ENCODE measurements around the gene TMEM179.

TMEM179 gene

DNA sequence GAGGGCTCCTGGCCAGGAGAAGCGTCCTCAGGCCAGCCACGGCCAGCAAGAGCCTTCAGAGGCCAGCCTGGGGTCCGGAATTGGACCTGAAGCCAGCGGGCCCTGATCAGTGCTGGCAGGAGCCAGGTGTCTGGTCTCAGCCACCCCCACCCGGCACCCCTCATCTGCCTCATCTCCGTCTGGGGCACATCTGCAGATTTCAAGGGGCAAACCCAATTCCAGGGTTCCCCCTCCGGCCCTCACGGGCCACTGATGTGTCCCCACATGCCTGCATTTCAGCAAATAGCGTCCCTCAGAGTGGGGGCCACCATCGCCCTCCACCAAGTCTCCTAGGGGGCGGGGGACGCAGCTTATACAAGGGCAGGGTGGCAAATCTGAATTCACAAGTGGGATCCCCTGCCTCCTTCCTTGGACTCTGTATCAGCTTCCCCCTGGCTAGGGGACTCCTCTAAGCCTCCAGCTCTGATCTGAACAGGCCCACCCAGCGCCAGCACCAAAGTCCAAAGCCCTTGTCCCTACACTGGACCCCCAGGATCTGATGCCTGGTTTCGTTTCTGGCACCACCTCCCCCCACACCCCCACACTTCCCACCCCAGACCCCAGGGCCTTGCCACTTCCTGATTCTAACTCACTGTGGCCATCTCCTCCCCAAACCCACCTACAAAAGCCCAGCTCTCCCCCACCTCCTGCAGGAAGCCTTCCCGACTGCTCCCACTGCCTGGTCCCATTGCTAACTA is 10.1 kb downstream of the TMEM179 start:
- Histone ChIP-seq H3K36me3 (ENCODE audit: control insufficient read depth in 2 of 2, insufficient read depth in 2 of 2, low read length in 2 of 2) (no peaks in the 10 kb centered on the region), H3K27ac (ENCODE audit: low read depth in 2 of 2, low read length in 2 of 2) (no peak overlapping the region), H3K4me3 (ENCODE audit: low read length in 2 of 2) (no peak overlapping the region), H3K9me3 (ENCODE audit: control insufficient read depth in 2 of 2, low read length in 2 of 2) (no peaks in the 10 kb centered on the region), H3K27me3 (ENCODE audit: control insufficient read depth in 2 of 2, insufficient read depth in 2 of 2, low read length in 2 of 2) (peaks cover 0 to 3% of the 10 kb centered on the region in 2 donors), H3K9ac (ENCODE audit: low read depth in 1 of 2, low read length in 2 of 2) (no peak overlapping the region), H3K4me1 (ENCODE audit: control insufficient read depth in 2 of 2, insufficient read depth in 2 of 2, low read length in 2 of 2) (no peaks in the 10 kb centered on the region)

DNA sequence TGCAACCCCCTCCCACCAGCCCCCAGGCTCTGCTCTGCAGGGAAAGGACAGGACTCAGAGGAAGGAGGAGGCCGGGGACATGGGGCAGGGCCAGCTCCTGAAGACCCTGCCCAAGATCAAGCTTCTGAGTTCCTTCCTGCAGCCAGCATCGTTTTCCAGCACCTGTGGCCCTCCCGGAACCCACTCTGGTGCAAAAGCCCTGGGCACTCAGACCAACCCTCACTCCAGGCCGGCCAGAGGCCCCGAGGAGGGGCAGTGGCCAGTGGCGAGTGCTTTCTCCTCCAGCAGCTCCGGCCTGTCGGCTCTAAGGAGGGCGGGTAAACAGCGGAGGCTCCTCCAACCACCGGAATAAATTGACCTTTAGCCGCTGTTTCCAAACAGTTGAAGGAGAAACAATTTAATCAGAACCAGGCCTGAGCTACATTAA is 10.8 kb downstream of the TMEM179 start:
- no peak overlapping the region for H3K4me3 ChIP-seq (ENCODE audit: low read length in 2 of 2)
- no peaks in the 10 kb centered on the region for H3K4me1 ChIP-seq (ENCODE audit: control insufficient read depth in 2 of 2, insufficient read depth in 2 of 2, low read length in 2 of 2)
- no peak overlapping the region for H3K27ac ChIP-seq (ENCODE audit: low read depth in 2 of 2, low read length in 2 of 2)
- H3K9ac ChIP-seq (ENCODE audit: low read depth in 1 of 2, low read length in 2 of 2): no peak overlapping the region
- no peaks in the 10 kb centered on the region for H3K9me3 ChIP-seq (ENCODE audit: control insufficient read depth in 2 of 2, low read length in 2 of 2)
- no peaks in the 10 kb centered on the region for H3K36me3 ChIP-seq (ENCODE audit: control insufficient read depth in 2 of 2, insufficient read depth in 2 of 2, low read length in 2 of 2)
- peaks cover 0 to 3% of the 10 kb centered on the region in 2 donors for H3K27me3 ChIP-seq (ENCODE audit: control insufficient read depth in 2 of 2, insufficient read depth in 2 of 2, low read length in 2 of 2)

DNA sequence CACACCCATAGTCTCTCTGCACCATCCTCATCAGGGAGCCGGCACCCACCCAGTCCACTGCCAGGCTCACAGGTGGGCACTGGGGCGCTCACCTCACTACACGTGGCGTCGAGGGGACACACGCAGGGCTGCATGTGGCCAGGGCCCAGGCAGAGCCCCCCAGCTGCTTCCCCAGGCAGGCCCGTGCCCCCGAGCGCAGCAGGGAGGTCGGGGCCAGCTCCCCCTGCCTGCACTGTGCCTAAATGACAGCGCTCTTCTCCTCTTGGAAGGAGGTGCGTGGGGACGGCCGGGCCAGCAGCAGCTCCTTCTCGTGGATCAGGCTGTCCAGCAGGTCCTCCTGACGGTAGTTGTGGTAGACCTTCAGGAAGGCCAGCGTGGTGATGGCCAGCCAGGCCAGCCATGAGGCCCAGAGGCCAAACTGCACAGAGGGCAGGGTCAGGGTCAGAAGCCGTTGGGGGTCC is 11.3 kb downstream of the TMEM179 start:
- peaks cover 0 to 3% of the 10 kb centered on the region in 2 donors for H3K27me3 ChIP-seq (ENCODE audit: control insufficient read depth in 2 of 2, insufficient read depth in 2 of 2, low read length in 2 of 2)
- no peak overlapping the region for H3K9ac ChIP-seq (ENCODE audit: low read depth in 1 of 2, low read length in 2 of 2)
- H3K4me3 ChIP-seq (ENCODE audit: low read length in 2 of 2): no peak overlapping the region
- no peak overlapping the region for H3K27ac ChIP-seq (ENCODE audit: low read depth in 2 of 2, low read length in 2 of 2)
- no peaks in the 10 kb centered on the region for H3K36me3 ChIP-seq (ENCODE audit: control insufficient read depth in 2 of 2, insufficient read depth in 2 of 2, low read length in 2 of 2)
- no peaks in the 10 kb centered on the region for H3K4me1 ChIP-seq (ENCODE audit: control insufficient read depth in 2 of 2, insufficient read depth in 2 of 2, low read length in 2 of 2)
- no peaks in the 10 kb centered on the region for H3K9me3 ChIP-seq (ENCODE audit: control insufficient read depth in 2 of 2, low read length in 2 of 2)

DNA sequence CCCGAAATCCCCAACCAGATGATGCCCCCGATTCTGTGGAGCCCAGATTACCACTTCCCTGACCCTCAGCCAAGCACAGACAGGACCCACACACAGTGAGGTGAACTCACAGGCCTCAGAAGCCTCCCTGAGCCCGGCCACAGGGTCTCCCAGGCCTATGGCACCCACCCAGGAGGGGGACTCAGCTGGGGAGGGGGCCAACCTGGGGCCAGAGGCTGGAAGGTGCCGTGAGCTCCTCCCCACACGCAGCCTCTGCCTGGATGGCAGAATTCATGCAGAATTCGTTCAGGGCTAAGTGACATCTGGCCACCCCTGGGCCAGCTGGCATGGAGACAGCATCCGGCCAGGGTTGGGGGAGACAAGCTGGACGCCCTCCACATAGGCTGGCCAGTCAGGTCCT is 11.8 kb downstream of the TMEM179 start:
- Histone ChIP-seq H3K36me3 (ENCODE audit: control insufficient read depth in 2 of 2, insufficient read depth in 2 of 2, low read length in 2 of 2) (no peaks in the 10 kb centered on the region), H3K9me3 (ENCODE audit: control insufficient read depth in 2 of 2, low read length in 2 of 2) (no peaks in the 10 kb centered on the region), H3K4me1 (ENCODE audit: control insufficient read depth in 2 of 2, insufficient read depth in 2 of 2, low read length in 2 of 2) (no peaks in the 10 kb centered on the region), H3K27ac (ENCODE audit: low read depth in 2 of 2, low read length in 2 of 2) (no peak overlapping the region), H3K9ac (ENCODE audit: low read depth in 1 of 2, low read length in 2 of 2) (no peak overlapping the region), H3K4me3 (ENCODE audit: low read length in 2 of 2) (no peak overlapping the region), H3K27me3 (ENCODE audit: control insufficient read depth in 2 of 2, insufficient read depth in 2 of 2, low read length in 2 of 2) (peaks cover 0 to 3% of the 10 kb centered on the region in 2 donors)

DNA sequence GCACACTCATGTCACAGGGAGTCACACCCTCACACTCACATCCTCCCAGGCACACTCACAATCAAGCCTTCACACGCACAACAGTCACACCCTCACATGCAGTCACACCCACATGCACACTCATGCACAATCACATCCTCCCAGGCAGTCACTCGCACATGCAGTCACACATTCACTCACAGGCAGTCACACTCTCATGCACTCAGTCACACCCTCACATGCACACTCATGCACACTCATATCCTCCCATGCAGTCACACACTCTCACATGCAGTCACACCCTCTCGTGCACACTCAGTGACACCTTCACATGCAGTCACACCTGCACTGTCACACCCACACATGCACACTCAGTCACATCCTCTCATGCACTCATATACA is 12.3 kb downstream of the TMEM179 start:
- Histone ChIP-seq H3K27me3 (ENCODE audit: control insufficient read depth in 2 of 2, insufficient read depth in 2 of 2, low read length in 2 of 2) (no peaks in the 10 kb centered on the region), H3K9ac (ENCODE audit: low read depth in 1 of 2, low read length in 2 of 2) (no peak overlapping the region), H3K27ac (ENCODE audit: low read depth in 2 of 2, low read length in 2 of 2) (no peak overlapping the region), H3K36me3 (ENCODE audit: control insufficient read depth in 2 of 2, insufficient read depth in 2 of 2, low read length in 2 of 2) (no peaks in the 10 kb centered on the region), H3K4me3 (ENCODE audit: low read length in 2 of 2) (no peak overlapping the region), H3K4me1 (ENCODE audit: control insufficient read depth in 2 of 2, insufficient read depth in 2 of 2, low read length in 2 of 2) (no peaks in the 10 kb centered on the region), H3K9me3 (ENCODE audit: control insufficient read depth in 2 of 2, low read length in 2 of 2) (no peaks in the 10 kb centered on the region)

DNA sequence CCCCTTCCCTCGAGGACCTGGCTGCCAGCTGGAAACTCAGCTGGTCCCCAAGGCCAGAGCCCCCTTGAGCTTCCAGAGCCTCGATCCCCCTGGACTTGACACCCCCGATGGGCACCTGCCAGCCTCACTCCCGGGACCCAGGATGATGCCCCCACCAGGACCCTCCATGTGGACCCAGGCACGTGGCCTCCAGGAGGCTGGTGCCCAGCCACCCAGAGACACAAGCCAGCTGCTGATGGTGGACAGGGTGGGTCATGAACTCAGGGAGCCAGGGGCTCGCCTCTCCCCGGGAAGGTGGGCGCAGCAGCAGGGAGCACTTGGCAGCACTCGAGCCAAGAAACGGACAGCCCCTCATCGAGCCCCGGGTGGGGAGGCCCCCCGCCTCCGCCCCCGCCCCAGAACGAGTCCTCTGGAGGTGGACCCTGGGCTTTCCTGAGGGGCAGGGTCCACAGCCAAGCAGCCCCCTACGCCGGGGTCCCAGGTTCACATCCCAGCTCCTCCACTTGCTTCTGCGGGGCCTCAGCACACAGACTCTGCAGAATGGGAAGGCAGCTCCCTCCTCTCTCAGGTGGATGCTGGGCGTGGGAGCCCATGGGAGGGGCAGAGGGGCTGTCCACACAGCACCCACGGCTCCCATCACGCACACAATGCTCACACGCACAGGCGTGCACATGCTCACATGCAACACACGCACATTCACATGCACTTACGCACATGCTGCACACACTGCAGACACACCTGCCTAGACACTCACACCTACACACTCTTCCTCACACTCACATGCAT is 12.9 kb downstream of the TMEM179 start:
- H3K4me3 ChIP-seq (ENCODE audit: low read length in 2 of 2): no peak overlapping the region
- no peaks in the 10 kb centered on the region for H3K4me1 ChIP-seq (ENCODE audit: control insufficient read depth in 2 of 2, insufficient read depth in 2 of 2, low read length in 2 of 2)
- H3K9me3 ChIP-seq (ENCODE audit: control insufficient read depth in 2 of 2, low read length in 2 of 2): no peaks in the 10 kb centered on the region
- H3K9ac ChIP-seq (ENCODE audit: low read depth in 1 of 2, low read length in 2 of 2): no peak overlapping the region
- no peak overlapping the region for H3K27ac ChIP-seq (ENCODE audit: low read depth in 2 of 2, low read length in 2 of 2)
- H3K27me3 ChIP-seq (ENCODE audit: control insufficient read depth in 2 of 2, insufficient read depth in 2 of 2, low read length in 2 of 2): no peaks in the 10 kb centered on the region
- no peaks in the 10 kb centered on the region for H3K36me3 ChIP-seq (ENCODE audit: control insufficient read depth in 2 of 2, insufficient read depth in 2 of 2, low read length in 2 of 2)

DNA sequence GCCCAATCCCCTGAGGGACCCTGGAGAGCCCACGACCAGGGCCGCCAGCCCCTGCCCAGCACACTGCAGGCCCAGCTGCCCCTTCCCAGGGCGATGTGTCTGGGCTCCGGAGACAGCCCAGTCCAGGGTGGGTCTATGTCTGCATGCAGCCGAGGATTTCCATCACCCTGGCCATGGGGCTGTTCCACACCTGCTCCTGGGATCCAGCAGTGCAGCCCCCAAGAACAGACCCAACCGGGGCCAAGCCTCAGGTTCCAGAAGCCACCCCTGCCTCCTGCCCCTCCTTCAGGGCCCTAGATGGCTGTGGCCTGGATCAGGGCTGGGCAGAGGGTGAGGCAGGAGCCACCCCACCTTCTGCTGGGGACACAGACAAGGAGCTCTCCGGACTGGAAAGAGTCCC is 13.5 kb downstream of the TMEM179 start:
- no peaks in the 10 kb centered on the region for H3K4me1 ChIP-seq (ENCODE audit: control insufficient read depth in 2 of 2, insufficient read depth in 2 of 2, low read length in 2 of 2)
- no peaks in the 10 kb centered on the region for H3K36me3 ChIP-seq (ENCODE audit: control insufficient read depth in 2 of 2, insufficient read depth in 2 of 2, low read length in 2 of 2)
- no peak overlapping the region for H3K27ac ChIP-seq (ENCODE audit: low read depth in 2 of 2, low read length in 2 of 2)
- no peak overlapping the region for H3K9ac ChIP-seq (ENCODE audit: low read depth in 1 of 2, low read length in 2 of 2)
- H3K27me3 ChIP-seq (ENCODE audit: control insufficient read depth in 2 of 2, insufficient read depth in 2 of 2, low read length in 2 of 2): no peaks in the 10 kb centered on the region
- no peak overlapping the region for H3K4me3 ChIP-seq (ENCODE audit: low read length in 2 of 2)
- no peaks in the 10 kb centered on the region for H3K9me3 ChIP-seq (ENCODE audit: control insufficient read depth in 2 of 2, low read length in 2 of 2)

DNA sequence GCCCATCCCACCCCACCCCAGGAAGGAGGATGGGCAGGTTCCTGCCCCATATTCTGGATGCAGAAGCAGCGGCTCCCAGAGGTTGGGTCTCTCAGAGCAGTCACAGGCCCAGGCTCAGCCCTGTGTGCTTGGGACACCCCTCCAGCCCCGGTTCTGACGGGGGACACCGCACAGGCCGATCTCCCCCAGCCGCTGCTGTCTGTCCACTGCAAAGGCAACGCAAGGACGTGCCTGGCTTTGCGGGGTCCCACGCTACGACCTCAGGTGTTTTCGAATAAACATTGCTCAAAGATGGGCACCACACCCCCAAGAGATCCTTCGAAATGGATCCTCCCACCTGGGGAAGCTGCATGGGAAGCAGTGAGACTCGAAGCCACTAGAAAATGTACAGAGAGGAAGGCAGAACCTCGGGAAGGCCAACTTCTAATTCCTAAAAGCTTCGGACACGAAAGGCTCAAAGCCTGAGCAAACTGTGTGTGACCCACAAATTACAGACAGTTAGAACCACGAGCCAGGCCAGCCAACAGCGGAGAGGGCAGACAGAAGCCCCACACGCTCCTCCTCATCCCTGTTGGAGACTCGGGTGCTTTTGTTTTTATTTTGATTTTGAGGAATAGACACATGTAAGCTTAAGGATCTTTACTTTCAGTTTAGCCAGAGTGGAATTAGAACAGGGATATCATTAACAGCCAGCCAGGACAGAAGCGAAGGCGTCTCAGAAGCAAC is 14.2 kb downstream of the TMEM179 start:
- H3K27ac ChIP-seq (ENCODE audit: low read depth in 2 of 2, low read length in 2 of 2): no peak overlapping the region
- H3K4me1 ChIP-seq (ENCODE audit: control insufficient read depth in 2 of 2, insufficient read depth in 2 of 2, low read length in 2 of 2): no peaks in the 10 kb centered on the region
- peaks cover 0 to under 1% of the 10 kb centered on the region in 2 donors for H3K27me3 ChIP-seq (ENCODE audit: control insufficient read depth in 2 of 2, insufficient read depth in 2 of 2, low read length in 2 of 2)
- no peak overlapping the region for H3K4me3 ChIP-seq (ENCODE audit: low read length in 2 of 2)
- H3K9me3 ChIP-seq (ENCODE audit: control insufficient read depth in 2 of 2, low read length in 2 of 2): no peaks in the 10 kb centered on the region
- H3K36me3 ChIP-seq (ENCODE audit: control insufficient read depth in 2 of 2, insufficient read depth in 2 of 2, low read length in 2 of 2): no peaks in the 10 kb centered on the region
- H3K9ac ChIP-seq (ENCODE audit: low read depth in 1 of 2, low read length in 2 of 2): no peak overlapping the region

DNA sequence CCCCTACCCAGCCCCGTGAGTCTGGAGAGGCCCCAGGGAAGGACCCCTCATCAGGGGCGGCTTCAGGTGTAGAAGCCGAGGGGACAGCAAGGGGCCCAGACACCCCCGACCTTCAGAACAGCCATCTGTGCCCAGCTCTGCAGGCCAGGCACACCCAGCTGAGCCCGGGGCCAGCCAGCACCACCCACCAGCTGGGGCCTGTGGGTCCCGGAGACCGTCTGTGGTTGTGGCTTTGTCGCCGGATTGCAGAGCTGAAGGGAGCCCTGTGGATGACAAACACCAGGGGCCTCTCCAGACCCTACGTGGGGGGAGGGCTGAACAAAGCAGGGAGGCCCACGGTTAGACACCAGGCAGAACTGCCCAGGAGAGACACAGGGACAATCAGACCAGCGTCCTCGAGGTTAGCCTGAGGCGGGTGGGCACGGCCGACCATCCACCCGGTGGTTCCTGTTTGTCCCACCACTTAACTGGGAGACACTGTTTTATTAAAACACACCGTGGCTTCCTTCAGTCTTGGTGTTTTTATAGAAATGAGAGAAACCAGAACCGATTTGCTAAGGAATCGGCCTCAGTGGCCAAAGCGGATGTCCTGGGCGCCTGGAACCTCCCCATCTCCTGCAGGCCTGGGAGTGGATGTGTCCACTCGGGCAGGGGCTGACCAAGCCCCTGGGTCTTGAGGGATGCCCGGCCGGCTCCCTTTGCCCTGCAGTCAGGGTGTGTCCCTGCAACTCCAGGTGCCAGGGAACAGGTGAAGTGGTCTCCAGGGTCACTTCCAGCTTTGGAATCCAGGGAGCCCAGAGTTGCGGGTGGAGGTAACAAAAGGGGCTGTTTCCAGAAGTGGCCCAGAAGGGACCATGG is 15.0 kb downstream of the TMEM179 start:
- Histone ChIP-seq H3K36me3 (ENCODE audit: control insufficient read depth in 2 of 2, insufficient read depth in 2 of 2, low read length in 2 of 2) (no peaks in the 10 kb centered on the region), H3K4me1 (ENCODE audit: control insufficient read depth in 2 of 2, insufficient read depth in 2 of 2, low read length in 2 of 2) (no peaks in the 10 kb centered on the region), H3K27me3 (ENCODE audit: control insufficient read depth in 2 of 2, insufficient read depth in 2 of 2, low read length in 2 of 2) (peaks cover 0 to 5% of the 10 kb centered on the region in 2 donors), H3K9ac (ENCODE audit: low read depth in 1 of 2, low read length in 2 of 2) (no peak overlapping the region), H3K9me3 (ENCODE audit: control insufficient read depth in 2 of 2, low read length in 2 of 2) (no peaks in the 10 kb centered on the region), H3K4me3 (ENCODE audit: low read length in 2 of 2) (no peak overlapping the region), H3K27ac (ENCODE audit: low read depth in 2 of 2, low read length in 2 of 2) (no peak overlapping the region)

Measured in mucosa of rectum (tissue), 2 donors.